Heart left ventricle (tissue), 16 donors: ENCODE measurements around the gene HDAC4. TPM values are rescaled to one million over a fixed set of nuclear protein-coding genes. Genes with fewer than 3 reads are reported as not detected.

Source experiments
- ATAC-seq, 4 donors: fragments of 200-7000 bp; cut with Tn5 transposase; one replicate each; pipeline ENCODE4 v1.9.1; 2020 to 2022; ENCODE audit warnings: moderate library complexity in 4 of 4, mild to moderate bottlenecking in 3 of 4, moderate number of reproducible peaks in 1 of 4
- DNase-seq, 5 donors: peaks; one replicate each; pipeline ENCODE4 v3.0.0-alpha.2; 2020
- H3K27ac ChIP-seq, 12 donors: fragments of 200-600 bp; sonication (generic) in 4 of 12; one replicate each; pipeline versions ENCODE4 v1.5.0 to v1.8.0; 2016 to 2022; ENCODE audit warnings: mild to moderate bottlenecking in 2 of 12
- H3K27me3 ChIP-seq, 9 donors: fragments of 200-600 bp; sonication (generic) in 2 of 9; one replicate each; pipeline versions ENCODE4 v1.5.1 to v1.8.0; 2016 to 2022; ENCODE audit warnings: mild to moderate bottlenecking in 3 of 9
- H3K36me3 ChIP-seq, 9 donors: fragments of 200-600 bp; sonication (generic) in 2 of 9; one replicate each; pipeline versions ENCODE4 v1.5.0 to v1.8.0; 2018 to 2022; ENCODE audit warnings: mild to moderate bottlenecking in 2 of 9
- H3K4me1 ChIP-seq, 12 donors: fragments of 200-600 bp; sonication (generic) in 4 of 12; one replicate each; pipeline versions ENCODE4 v1.5.0 to v1.8.0; 2016 to 2022; ENCODE audit warnings: mild to moderate bottlenecking in 3 of 12
- H3K4me3 ChIP-seq, 12 donors: fragments of 200-600 bp; sonication (generic) in 4 of 12; one replicate each; pipeline versions ENCODE4 v1.5.0 to v1.8.0; 2017 to 2022; ENCODE audit warnings: mild to moderate bottlenecking in 9 of 12, moderate library complexity in 4 of 12
- H3K9me3 ChIP-seq, 12 donors: fragments of 200-600 bp; sonication (generic) in 4 of 12; one replicate each; pipeline versions ENCODE4 v1.5.0 to v1.8.0; 2016 to 2022; ENCODE audit warnings: mild to moderate bottlenecking in 1 of 12
- POLR2A ChIP-seq, 2 donors: fragments of 450-650 bp; IDR thresholded peaks; one replicate each; pipeline ENCODE4 v1.6.1; 2017; ENCODE audit warnings: antibody characterized with exemption in 2 of 2, mild to moderate bottlenecking in 2 of 2, moderate library complexity in 2 of 2
- WGBS, 4 donors: extraction: QIAGEN DNeasy Blood & Tissue Kit in 2 of 4; methylation state at CpG; one replicate each; pipeline versions ENCODE4 v1.1.5 to v1.1.7; 2013 to 2018; 5-methylcytosine and 5-hydroxymethylcytosine counted together
- intact Hi-C, 10 donors: fragments of 100-400 bp; cut with DNase I; formaldehyde crosslinking; loops; one replicate each; pipeline versions ENCODE4 v1.11.1 to v1.14.2; 2022
- polyA plus RNA-seq, 2 donors: library from polyadenylated mRNA; stranded (reverse); fragments of 200-250 nt; gene quantifications; one replicate each; pipeline ENCODE4 v1.2.3, GENCODE V29; 2013
- total RNA-seq, 9 donors: library from RNA; depleted of rRNA in 2 of 9; stranded (reverse); fragments of >200 nt in 2 of 9; fragmentation: NEBNext Ultra II Directional in 3 of 9; extraction: Animal tissue kit (Norgen Biotek cat#: 25700) in 3 of 9; gene quantifications; one replicate each; pipeline versions ENCODE4 v1.1.0 to v1.2.4, GENCODE V29; 2016 to 2023
- TF ChIP-seq, protein P1 (sequence below), 12 donors: fragments of 200-600 bp; sonication (generic) in 4 of 12; IDR thresholded peaks; one replicate each; pipeline versions ENCODE4 v1.5.0 to v1.8.0; 2018 to 2022; ENCODE audit warnings: antibody characterized with exemption in 12 of 12, mild to moderate bottlenecking in 5 of 12
- donor health status: ischemic (EF 13 %, LVEDD 7.1; RV severe dilation, severe dysfunction).
- donor health status: healthy with polysubstance abuse.
- donor health status: DM: no; HTN: yes; CAD: no.
- donor health status: DM: no; HTN: no; CAD: no.
- donor health status: ischemic (EF 25% LVEDD 6.9; RV normal size, moderate dysfunction).
- donor health status: ischemic (EF 25% LVEDD 5.7; RV mildly dilated, moderate dysfunction).
- donor health status: healthy.
- donor health status: DM: yes; HTN: yes; CAD: no.
- donor health status: ischemic (EF 35%, LVEDD 5.7; RV mildly dilated, moderate dysfunction).
- donor health status: nonischemic (EF 11% LVEDD 7.7; RV severe dilation, severe dysfunction).
- donor health status: DM: yes; HTN: yes; CAD: no.
- donor health status: PGD.
- donor health status: ischemic (EF 29% LVEDD 5.4; RV normal size, mild dysfunction).
- donor health status: nonischemic (EF 23%, LVEDD 6.1; RV moderate dilation, normal function).

HDAC4 gene
- total and polyA plus RNA-seq, 11 donors: 13.9 to 37.6 (median 27.5) TPM

DNA sequence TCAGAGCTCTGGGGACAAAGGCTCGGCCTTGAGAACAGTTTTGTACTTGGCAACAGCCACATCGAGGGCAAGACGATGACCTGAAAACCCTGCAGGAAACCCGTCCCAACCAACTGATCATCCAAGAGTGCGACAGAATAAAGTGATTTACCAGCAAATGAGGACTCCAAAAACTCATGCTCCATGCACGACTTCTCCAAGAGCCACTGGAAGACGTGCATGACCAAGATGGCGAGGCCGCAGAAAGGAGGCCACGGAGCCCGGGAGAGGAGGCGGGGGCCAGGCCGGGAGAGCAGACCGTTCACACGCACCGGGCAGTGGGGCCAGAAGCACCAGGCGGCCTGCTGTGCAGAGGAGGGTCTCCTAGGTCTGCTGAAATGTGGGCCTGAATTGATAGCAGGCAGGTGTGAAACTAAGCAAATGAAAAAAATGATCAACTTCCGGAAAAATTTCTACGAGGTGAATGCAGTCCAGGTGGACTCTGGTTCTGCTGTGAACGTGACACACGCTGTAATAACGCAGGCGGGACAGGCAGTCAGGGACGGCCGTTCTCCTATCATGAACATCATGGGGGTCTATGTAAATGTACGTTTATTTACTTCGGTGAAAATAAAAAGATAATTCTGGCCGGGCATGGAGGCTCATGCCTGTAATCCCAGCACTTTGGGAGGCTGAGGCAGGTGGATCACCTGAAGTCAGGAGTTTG lies 252.2 kb downstream of the HDAC4 start:
- H3K4me1 ChIP-seq: peaks cover 0 to 19% (median 10%) of the 10 kb centered on the region in 12 donors
- TF ChIP-seq, protein P1, sequence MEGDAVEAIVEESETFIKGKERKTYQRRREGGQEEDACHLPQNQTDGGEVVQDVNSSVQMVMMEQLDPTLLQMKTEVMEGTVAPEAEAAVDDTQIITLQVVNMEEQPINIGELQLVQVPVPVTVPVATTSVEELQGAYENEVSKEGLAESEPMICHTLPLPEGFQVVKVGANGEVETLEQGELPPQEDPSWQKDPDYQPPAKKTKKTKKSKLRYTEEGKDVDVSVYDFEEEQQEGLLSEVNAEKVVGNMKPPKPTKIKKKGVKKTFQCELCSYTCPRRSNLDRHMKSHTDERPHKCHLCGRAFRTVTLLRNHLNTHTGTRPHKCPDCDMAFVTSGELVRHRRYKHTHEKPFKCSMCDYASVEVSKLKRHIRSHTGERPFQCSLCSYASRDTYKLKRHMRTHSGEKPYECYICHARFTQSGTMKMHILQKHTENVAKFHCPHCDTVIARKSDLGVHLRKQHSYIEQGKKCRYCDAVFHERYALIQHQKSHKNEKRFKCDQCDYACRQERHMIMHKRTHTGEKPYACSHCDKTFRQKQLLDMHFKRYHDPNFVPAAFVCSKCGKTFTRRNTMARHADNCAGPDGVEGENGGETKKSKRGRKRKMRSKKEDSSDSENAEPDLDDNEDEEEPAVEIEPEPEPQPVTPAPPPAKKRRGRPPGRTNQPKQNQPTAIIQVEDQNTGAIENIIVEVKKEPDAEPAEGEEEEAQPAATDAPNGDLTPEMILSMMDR (IDR thresholded peaks at IDR 0.05): no peak
- TF ChIP-seq POLR2A (IDR thresholded peaks at IDR 0.05): no peak
- H3K9me3 ChIP-seq: no peaks in the 10 kb centered on the region
- DNase-seq (peak in 3 of 5 donors; percentile 7 to 54 (median 10)), ATAC-seq (no peak)
- intact Hi-C loops: loop anchor here in 2 of 10 donors (10.0 kb wide), 1 partner anchor 246 kb away; no protein-coding TSS in a partner anchor
- no peak overlapping the region for H3K4me3 ChIP-seq
- 94 to 97% (median 95%) methylated on average over 28 of the region's 28 CpGs for WGBS, 4 donors
- no peaks in the 10 kb centered on the region for H3K27me3 ChIP-seq
- H3K36me3 ChIP-seq: peaks cover 0 to 63% (median 45%) of the 10 kb centered on the region in 9 donors
- no peak overlapping the region for H3K27ac ChIP-seq

DNA sequence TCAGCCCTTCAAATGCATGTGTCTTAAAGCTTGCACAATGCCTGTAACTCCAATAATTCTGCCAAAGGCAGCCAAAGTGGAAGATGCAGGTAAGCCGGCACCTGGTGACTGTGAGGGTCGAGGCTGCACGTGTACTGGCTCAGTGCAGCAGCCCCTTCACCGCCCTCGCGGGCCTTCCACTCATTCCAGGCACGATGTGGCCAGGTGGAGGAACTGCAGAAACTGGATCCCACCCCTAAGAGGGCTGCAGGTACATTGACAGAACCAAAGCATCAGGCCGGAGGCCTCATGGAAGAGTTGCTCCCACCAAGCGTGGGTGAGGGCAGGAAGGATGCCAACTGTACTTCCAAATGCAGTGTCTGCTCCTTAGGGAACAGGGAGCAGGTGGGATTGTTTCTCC lies 253.4 kb downstream of the HDAC4 start:
- ATAC-seq (no peak), DNase-seq (peak in 2 of 5 donors; percentile 9 to 10)
- 93 to 95% (median 95%) methylated on average over 6 to 9 of the region's 9 CpGs for WGBS, 4 donors
- Histone ChIP-seq H3K27me3 (no peaks in the 10 kb centered on the region), H3K4me3 (no peak overlapping the region), H3K27ac (no peak overlapping the region), H3K36me3 (peaks cover 0 to 62% (median 48%) of the 10 kb centered on the region in 9 donors), H3K4me1 (peaks cover 0 to 16% (median 10%) of the 10 kb centered on the region in 12 donors), H3K9me3 (no peaks in the 10 kb centered on the region)
- intact Hi-C loops: loop anchor here in 2 of 10 donors (10.0 kb wide), 1 partner anchor 247 kb away; no protein-coding TSS in a partner anchor
- TF ChIP-seq, protein P1 (IDR thresholded peaks at IDR 0.05): no peak
- no peak for TF ChIP-seq POLR2A (IDR thresholded peaks at IDR 0.05)

DNA sequence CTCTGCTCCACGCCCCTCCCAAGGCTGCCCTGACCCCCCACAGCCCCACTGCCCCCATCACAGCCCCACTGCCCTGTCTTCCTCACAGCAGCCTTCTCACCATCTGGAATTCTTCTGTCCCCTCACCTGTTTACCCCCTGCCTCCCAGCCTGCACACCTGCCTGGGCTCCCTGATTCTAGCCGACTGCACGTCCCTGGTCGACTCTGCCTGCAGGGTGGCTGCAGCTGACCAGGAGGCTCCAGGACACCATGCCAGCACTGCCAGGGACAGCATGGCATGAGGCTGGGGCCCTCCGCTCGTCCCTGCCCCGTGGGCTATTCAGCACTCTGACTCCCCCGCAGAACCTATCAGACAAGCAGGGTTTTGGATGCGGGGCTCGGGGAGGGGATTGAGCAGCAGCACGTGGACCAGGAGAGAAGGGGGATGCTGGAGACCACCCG lies 254.1 kb downstream of the HDAC4 start:
- Histone ChIP-seq H3K4me3 (no peak overlapping the region), H3K9me3 (no peaks in the 10 kb centered on the region), H3K27ac (no peak overlapping the region), H3K27me3 (no peaks in the 10 kb centered on the region), H3K36me3 (peaks cover 0 to 67% (median 49%) of the 10 kb centered on the region in 9 donors), H3K4me1 (peaks cover 0 to 11% (median 8%) of the 10 kb centered on the region in 12 donors)
- intact Hi-C loops: loop anchor here in 2 of 10 donors (10.0 kb wide), 1 partner anchor 248 kb away; no protein-coding TSS in a partner anchor
- ATAC-seq: no peak
- peak in 2 of 5 donors; percentile 17 to 58 for DNase-seq
- WGBS, 4 donors: 87 to 92% (median 91%) methylated on average over 9 to 12 of the region's 12 CpGs
- no peak for TF ChIP-seq POLR2A (IDR thresholded peaks at IDR 0.05)
- TF ChIP-seq, protein P1 (IDR thresholded peaks at IDR 0.05): no peak

DNA sequence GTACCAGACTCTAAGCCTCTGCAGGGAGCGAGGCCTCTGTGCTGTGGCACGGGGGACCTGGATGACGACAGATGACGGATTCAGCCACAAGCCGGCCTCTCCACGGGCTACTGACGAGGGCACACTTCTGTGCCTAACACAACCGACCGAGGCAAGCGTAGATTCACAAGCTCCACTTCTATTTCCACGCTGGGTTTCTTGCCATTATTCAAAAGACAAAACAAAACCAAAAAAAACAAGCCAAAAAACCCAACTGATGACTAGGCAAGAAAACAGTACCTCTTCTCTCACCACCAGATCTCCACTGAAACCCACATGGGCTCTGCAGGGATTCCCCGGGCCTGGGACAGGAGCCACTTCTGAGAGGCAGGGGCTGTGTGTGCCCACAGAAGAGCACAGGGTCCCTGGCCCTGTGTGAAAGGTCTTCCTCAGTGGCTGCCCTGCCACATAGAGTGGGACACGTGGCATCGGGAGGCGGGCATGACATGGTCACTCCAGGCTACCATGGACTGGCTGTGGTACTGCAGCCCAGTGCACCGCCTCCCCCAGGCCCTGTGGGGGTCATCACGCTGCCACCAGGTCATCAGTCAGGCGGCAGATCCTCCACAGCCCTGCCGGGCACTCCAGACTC lies 254.7 kb downstream of the HDAC4 start:
- DNase-seq: peak in 2 of 5 donors; percentile 18 to 28
- WGBS, 4 donors: 89 to 94% (median 90%) methylated on average over 19 of the region's 19 CpGs
- intact Hi-C loops: loop anchor here in 2 of 10 donors (10.0 kb wide), 1 partner anchor 249 kb away; no protein-coding TSS in a partner anchor
- no peak for ATAC-seq
- H3K4me3 ChIP-seq: no peak overlapping the region
- no peaks in the 10 kb centered on the region for H3K27me3 ChIP-seq
- no peak overlapping the region for H3K27ac ChIP-seq
- peaks cover 0 to 73% (median 52%) of the 10 kb centered on the region in 9 donors for H3K36me3 ChIP-seq
- H3K9me3 ChIP-seq: no peaks in the 10 kb centered on the region
- TF ChIP-seq, protein P1 (IDR thresholded peaks at IDR 0.05): no peak
- TF ChIP-seq POLR2A (IDR thresholded peaks at IDR 0.05): no peak
- peaks cover 0 to 5% (median 3%) of the 10 kb centered on the region in 12 donors for H3K4me1 ChIP-seq
